B cell (primary cell): ENCODE results near the gene NRAP.

Source experiments
- EZH2 ChIP-seq: IDR thresholded peaks from 2 replicates; pipeline ENCODE4 v1.6.1; 2012; ENCODE audit warnings: borderline replicate concordance, low read depth, mild to moderate bottlenecking, moderate library complexity, low read length; ENCODE audit not compliant: insufficient read depth, poor library complexity, severe bottlenecking
- TF ChIP-seq, protein P1 (sequence below): fragments of 200-600 bp; IDR thresholded peaks from one replicate; pipeline ENCODE4 v1.8.0; 2022; ENCODE audit warnings: antibody characterized with exemption, mild to moderate bottlenecking

DNA sequence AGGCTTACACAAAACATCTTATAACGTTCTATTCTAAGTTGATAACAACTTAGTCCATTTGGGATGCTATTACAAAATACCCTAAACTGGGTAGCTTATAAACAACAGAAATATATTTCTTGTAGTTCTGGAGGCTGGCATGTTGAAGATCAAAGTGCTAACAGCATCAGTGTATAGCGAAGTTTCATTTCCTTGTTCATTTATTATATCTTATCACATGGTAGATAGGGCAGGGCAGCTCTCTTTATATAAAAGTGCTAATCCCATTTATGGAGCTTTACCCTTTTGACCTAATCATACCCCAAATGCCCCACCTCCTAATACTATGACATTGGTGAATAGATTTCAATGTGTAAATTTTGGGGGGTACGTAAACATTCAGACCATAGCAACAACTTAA, 22.2 kb upstream of the NRAP start:
- TF ChIP-seq, protein P1, sequence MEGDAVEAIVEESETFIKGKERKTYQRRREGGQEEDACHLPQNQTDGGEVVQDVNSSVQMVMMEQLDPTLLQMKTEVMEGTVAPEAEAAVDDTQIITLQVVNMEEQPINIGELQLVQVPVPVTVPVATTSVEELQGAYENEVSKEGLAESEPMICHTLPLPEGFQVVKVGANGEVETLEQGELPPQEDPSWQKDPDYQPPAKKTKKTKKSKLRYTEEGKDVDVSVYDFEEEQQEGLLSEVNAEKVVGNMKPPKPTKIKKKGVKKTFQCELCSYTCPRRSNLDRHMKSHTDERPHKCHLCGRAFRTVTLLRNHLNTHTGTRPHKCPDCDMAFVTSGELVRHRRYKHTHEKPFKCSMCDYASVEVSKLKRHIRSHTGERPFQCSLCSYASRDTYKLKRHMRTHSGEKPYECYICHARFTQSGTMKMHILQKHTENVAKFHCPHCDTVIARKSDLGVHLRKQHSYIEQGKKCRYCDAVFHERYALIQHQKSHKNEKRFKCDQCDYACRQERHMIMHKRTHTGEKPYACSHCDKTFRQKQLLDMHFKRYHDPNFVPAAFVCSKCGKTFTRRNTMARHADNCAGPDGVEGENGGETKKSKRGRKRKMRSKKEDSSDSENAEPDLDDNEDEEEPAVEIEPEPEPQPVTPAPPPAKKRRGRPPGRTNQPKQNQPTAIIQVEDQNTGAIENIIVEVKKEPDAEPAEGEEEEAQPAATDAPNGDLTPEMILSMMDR: no peak
- TF ChIP-seq EZH2: no peak
